ENCODE data around the gene OPCML. TPM values are rescaled to one million over a fixed set of nuclear protein-coding genes. Genes with fewer than 3 reads are reported as not detected.

OPCML gene
- total and polyA plus RNA-seq, 2 experiments from 2014 or later, result 1.2 to 4.4 TPM

- TF ChIP-seq ZNF462 (CRISPR knock-in tag; IDR thresholded peaks at IDR 0.05) (no peak), POLR2AphosphoS5 (IDR thresholded peaks at IDR 0.05; ENCODE audit: low read depth) (no peak), ZNF114 (CRISPR knock-in tag; IDR thresholded peaks at IDR 0.05) (no peak)
Observed at GRCh38 chr11:132910011-132910760, 622.1 kb downstream of the OPCML start (continued).

- no peaks in the 10 kb centered on the region for H3K79me2 ChIP-seq (replicated peaks; ENCODE audit: insufficient read depth)
- H3F3A ChIP-seq (replicated peaks; ENCODE audit: low read depth), result no peaks in the 10 kb centered on the region
- DNase-seq (ENCODE audit: low spot score) (no peak), ATAC-seq (no peak)
- H3K27ac ChIP-seq (ENCODE audit: low read depth), result no peak overlapping the region
- H4K20me1 ChIP-seq (replicated peaks; ENCODE audit: insufficient read depth), result no peaks in the 10 kb centered on the region
- Mint-ChIP-seq H3K4me1 (peaks cover 13% of the 10 kb centered on the region), H3K4me3 (no peak overlapping the region), H3K9me3 (peaks cover 2% of the 10 kb centered on the region; the same call in 1 of the 3 replicates), H3K27ac (no peak overlapping the region), H3K36me3 (ENCODE audit: low read depth) (peaks cover 3% of the 10 kb centered on the region; the same call in 1 of the 3 replicates), H3K27me3 (ENCODE audit: insufficient read depth, low read depth, poor library complexity) (no peaks in the 10 kb centered on the region)
- no peaks in the 10 kb centered on the region for H3K27me3 ChIP-seq (ENCODE audit: insufficient read depth)
- H2AFZ ChIP-seq, result no peak overlapping the region
- H3K9me2 ChIP-seq (ENCODE audit: insufficient read depth), result peaks cover 13% of the 10 kb centered on the region; the same call in 1 of the 2 replicates
- no peak overlapping the region for H3K4me2 ChIP-seq
- no peak overlapping the region for H3K4me3 ChIP-seq
- H3K4me1 ChIP-seq (ENCODE audit: insufficient read depth), result peaks cover 10% of the 10 kb centered on the region; the same call in 1 of the 2 replicates
- no peaks in the 10 kb centered on the region for H3K36me3 ChIP-seq (ENCODE audit: insufficient read depth)
- TF ChIP-seq EZH2phosphoT487 (IDR thresholded peaks at IDR 0.05; ENCODE audit: unreplicated experiment), result no peak
- TF ChIP-seq CREB1 (CRISPR knock-in tag; IDR thresholded peaks at IDR 0.05; ENCODE audit: low read depth), result no peak
- no peak for TF ChIP-seq NANOG (IDR thresholded peaks at IDR 0.05; ENCODE audit: borderline replicate concordance)
- no peak for TF ChIP-seq STAT1 (IDR thresholded peaks at IDR 0.05; ENCODE audit: unreplicated experiment)
- no peak for TF ChIP-seq ZNF331 (CRISPR knock-in tag; IDR thresholded peaks at IDR 0.05; ENCODE audit: low read depth)
- no peak for TF ChIP-seq ZNF462 (CRISPR knock-in tag; IDR thresholded peaks at IDR 0.05)
- TF ChIP-seq ZNF114 (CRISPR knock-in tag; IDR thresholded peaks at IDR 0.05), result no peak
Observed at GRCh38 chr11:132909021-132909606, 623.2 kb downstream of the OPCML start.

All from GM23338 (cell line).